ENCODE results near the gene COMTD1.

- TF ChIP-seq POLR2A (IDR thresholded peaks at IDR 0.05) (no peak), CTCF (IDR thresholded peaks at IDR 0.05) (no peak)
Observed at GRCh38 chr10:75197906-75198305, 37.9 kb downstream of the COMTD1 start.

Measured in lower leg skin (tissue), 3 donors.